K562 (cell line): ENCODE results near the gene RPLP2. TPM values are rescaled to one million over a fixed set of nuclear protein-coding genes. Genes with fewer than 3 reads are reported as not detected.

ENCODE experiments used
- BDP1 ChIP-seq: IDR thresholded peaks from 3 replicates; pipeline ENCODE4 v1.6.1; 2011; ENCODE audit not compliant: insufficient read length, insufficient read depth
- HDAC1 ChIP-seq, 2 experiments: fragments of 450-650 bp; IDR thresholded peaks; 2 replicates each; pipeline ENCODE4 v1.6.1; 2016 to 2017; ENCODE audit warnings: inconsistent platforms in 1 of 2, mild to moderate bottlenecking in 1 of 2, moderate library complexity in 1 of 2
- HMGN3 ChIP-seq: IDR thresholded peaks from 2 replicates; pipeline ENCODE4 v1.6.1; 2011; ENCODE audit warnings: borderline replicate concordance, low read depth, mild to moderate bottlenecking, mixed read lengths, low read length; ENCODE audit not compliant: insufficient read length; ENCODE audit errors: extremely low read depth
- MCM2 ChIP-seq: fragments of 450-650 bp; IDR thresholded peaks from 2 replicates; pipeline ENCODE4 v1.6.1; 2017; ENCODE audit warnings: low read depth, mild to moderate bottlenecking
- NBN ChIP-seq: fragments of 450-650 bp; IDR thresholded peaks from 2 replicates; pipeline ENCODE4 v1.6.1; 2016; ENCODE audit warnings: low read depth, mild to moderate bottlenecking
- SAFB2 ChIP-seq: fragments of 200-400 bp; formaldehyde crosslinking; IDR thresholded peaks from 2 replicates; pipeline ENCODE4 v1.6.1; 2018; ENCODE audit warnings: borderline replicate concordance, low read length, low read depth, moderate library complexity; ENCODE audit not compliant: severe bottlenecking
- SMARCA5 ChIP-seq: fragments of 450-650 bp; IDR thresholded peaks from 2 replicates; pipeline ENCODE4 v1.6.1; 2016
- SRSF1 ChIP-seq: fragments of 200-400 bp; formaldehyde crosslinking; IDR thresholded peaks from 2 replicates; pipeline ENCODE4 v1.6.1; 2017; ENCODE audit warnings: mild to moderate bottlenecking, low read depth, low read length, moderate library complexity
- SUPT5H ChIP-seq: fragments of 450-650 bp; IDR thresholded peaks from 2 replicates; pipeline ENCODE4 v1.6.1; 2016
- ZNF699 ChIP-seq: fragments of 250-450 bp; sonication (Bioruptor Pico); IDR thresholded peaks from 2 replicates; pipeline ENCODE4 v1.8.0; 2021; ENCODE audit warnings: mild to moderate bottlenecking, moderate library complexity; ENCODE audit not compliant: insufficient replicate concordance
- polyA plus RNA-seq, 8 experiments: library from polyadenylated mRNA; depleted of rRNA in 4 of 8; stranded (reverse) in 5 of 8; unstranded in 3 of 8; fragments of >200 nt; fragmentation: Nextera tagmentation in 2 of 8; fragmentation: Illumina TruSeq in 1 of 8; extraction: Ambion mirVana in 2 of 8; extraction: Trizol in 1 of 8; gene quantifications; 2 replicates each; pipeline versions ENCODE4 v1.2.1 to v1.2.3, GENCODE V29; 2011 to 2014; ENCODE audit warnings: inconsistent platforms in 1 of 8, missing spikeins in 1 of 8
- total RNA-seq, 7 experiments: library from RNA; depleted of rRNA in 6 of 7; stranded (reverse); fragments of >200 nt in 6 of 7; fragmentation: Illumina TruSeq in 2 of 7; extraction: Trizol in 2 of 7; gene quantifications; 2 replicates each; pipeline versions ENCODE4 v1.2.1 to v1.2.3, GENCODE V29; 2011 to 2021; ENCODE audit warnings: low replicate concordance in 1 of 7
- TF ChIP-seq, protein P1 (sequence below): fragments of 450-650 bp; IDR thresholded peaks from 2 replicates; pipeline ENCODE4 v1.6.1; 2016; ENCODE audit warnings: borderline replicate concordance
- TF ChIP-seq, protein P2 (sequence below), 2 experiments: IDR thresholded peaks; 2 replicates each; pipeline ENCODE4 v1.6.1; 2011; ENCODE audit warnings: borderline replicate concordance in 1 of 2, control low read depth in 1 of 2, low read depth in 1 of 2, low read length in 1 of 2, mild to moderate bottlenecking in 1 of 2, mixed read lengths in 1 of 2, moderate library complexity in 1 of 2; ENCODE audit not compliant: insufficient read depth in 1 of 2, insufficient read length in 1 of 2, poor library complexity in 1 of 2, severe bottlenecking in 1 of 2; ENCODE audit errors: extremely low read depth in 1 of 2
- TF ChIP-seq, protein P3 (sequence below): sonication (generic); formaldehyde crosslinking; IDR thresholded peaks from 2 replicates; pipeline ENCODE4 v1.9.0; 2022; ENCODE audit warnings: mild to moderate bottlenecking, missing genetic modification reagents
- TF ChIP-seq, protein P4 (sequence below): fragments of 250-450 bp; sonication (Bioruptor Pico); IDR thresholded peaks from 2 replicates; pipeline ENCODE4 v1.8.0; 2021; ENCODE audit warnings: moderate library complexity, mild to moderate bottlenecking, inconsistent platforms
- TF ChIP-seq, protein P5 (sequence below): sonication (generic); formaldehyde crosslinking; IDR thresholded peaks from 2 replicates; pipeline ENCODE4 v1.9.0; 2022; ENCODE audit warnings: mild to moderate bottlenecking, missing genetic modification reagents

RPLP2 gene
- total and polyA plus RNA-seq, 9 of the 15 experiments (the other 6 are each of a cell fraction or from before 2014, with no cell fraction given), result 528 to 3,807 (median 1,633) TPM

DNA sequence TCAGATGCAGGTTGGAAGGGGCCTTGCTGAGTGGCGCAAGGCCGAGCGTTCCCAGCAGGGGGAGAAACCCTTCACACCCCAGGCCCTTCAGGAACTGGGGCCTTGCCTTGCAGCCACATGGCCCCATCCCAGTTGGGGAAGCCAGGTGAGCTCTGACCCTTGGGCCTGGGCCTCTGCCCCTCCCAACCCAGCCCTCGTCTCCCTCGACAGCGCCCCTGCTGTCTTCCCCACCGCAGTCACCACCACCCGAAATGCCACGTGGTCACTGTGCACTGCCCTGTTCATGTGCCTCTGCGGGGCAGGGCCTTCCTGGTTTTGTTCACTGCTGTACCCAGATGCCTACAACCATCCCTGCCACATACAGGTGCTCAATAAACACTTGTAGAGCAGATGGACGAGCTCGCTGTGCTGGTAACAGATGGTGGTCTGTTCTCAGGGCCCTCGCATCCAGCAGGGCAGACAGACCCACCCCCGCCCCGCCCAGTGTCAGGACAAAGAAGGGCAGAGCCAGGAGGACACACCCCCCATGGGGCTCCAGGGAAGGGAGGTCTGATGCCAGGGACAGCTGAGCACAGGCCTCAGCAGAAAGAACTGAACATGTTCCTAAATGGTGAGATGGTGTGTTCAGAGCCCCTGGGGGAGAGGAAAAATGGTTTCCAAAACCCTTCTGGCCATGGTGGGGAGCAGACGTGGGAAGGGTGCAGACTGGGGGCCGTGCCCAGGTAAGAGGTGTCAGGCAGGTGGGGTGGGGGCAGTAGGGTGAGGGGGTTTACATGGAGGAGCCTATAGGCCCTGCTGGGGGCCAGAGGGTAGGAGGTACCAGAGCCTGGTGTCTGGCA is 28.9 kb downstream of the RPLP2 start (continued):
- no peak for TF ChIP-seq MCM2
- no peak for TF ChIP-seq ZNF699 (CRISPR knock-in tag)
- TF ChIP-seq, protein P1, sequence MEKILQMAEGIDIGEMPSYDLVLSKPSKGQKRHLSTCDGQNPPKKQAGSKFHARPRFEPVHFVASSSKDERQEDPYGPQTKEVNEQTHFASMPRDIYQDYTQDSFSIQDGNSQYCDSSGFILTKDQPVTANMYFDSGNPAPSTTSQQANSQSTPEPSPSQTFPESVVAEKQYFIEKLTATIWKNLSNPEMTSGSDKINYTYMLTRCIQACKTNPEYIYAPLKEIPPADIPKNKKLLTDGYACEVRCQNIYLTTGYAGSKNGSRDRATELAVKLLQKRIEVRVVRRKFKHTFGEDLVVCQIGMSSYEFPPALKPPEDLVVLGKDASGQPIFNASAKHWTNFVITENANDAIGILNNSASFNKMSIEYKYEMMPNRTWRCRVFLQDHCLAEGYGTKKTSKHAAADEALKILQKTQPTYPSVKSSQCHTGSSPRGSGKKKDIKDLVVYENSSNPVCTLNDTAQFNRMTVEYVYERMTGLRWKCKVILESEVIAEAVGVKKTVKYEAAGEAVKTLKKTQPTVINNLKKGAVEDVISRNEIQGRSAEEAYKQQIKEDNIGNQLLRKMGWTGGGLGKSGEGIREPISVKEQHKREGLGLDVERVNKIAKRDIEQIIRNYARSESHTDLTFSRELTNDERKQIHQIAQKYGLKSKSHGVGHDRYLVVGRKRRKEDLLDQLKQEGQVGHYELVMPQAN, result peak; percentile 62
- TF ChIP-seq, protein P2, sequence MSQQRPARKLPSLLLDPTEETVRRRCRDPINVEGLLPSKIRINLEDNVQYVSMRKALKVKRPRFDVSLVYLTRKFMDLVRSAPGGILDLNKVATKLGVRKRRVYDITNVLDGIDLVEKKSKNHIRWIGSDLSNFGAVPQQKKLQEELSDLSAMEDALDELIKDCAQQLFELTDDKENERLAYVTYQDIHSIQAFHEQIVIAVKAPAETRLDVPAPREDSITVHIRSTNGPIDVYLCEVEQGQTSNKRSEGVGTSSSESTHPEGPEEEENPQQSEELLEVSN (IDR thresholded peaks at IDR 0.05; ENCODE audit: borderline replicate concordance in 1 of 2, extremely low read depth in 1 of 2, insufficient read depth in 1 of 2, insufficient read length in 1 of 2, low read depth in 1 of 2, low read length in 1 of 2, poor library complexity in 1 of 2, severe bottlenecking in 1 of 2), result peak; percentile 63 to 87
- no peak for TF ChIP-seq NBN
- peak in 1 of 2 experiments; percentile 63; a peak in 2 of 4 replicates for TF ChIP-seq HDAC1 (IDR thresholded peaks at IDR 0.05)
- TF ChIP-seq, protein P3, sequence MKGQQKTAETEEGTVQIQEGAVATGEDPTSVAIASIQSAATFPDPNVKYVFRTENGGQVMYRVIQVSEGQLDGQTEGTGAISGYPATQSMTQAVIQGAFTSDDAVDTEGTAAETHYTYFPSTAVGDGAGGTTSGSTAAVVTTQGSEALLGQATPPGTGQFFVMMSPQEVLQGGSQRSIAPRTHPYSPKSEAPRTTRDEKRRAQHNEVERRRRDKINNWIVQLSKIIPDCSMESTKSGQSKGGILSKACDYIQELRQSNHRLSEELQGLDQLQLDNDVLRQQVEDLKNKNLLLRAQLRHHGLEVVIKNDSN (CRISPR knock-in tag), result peak; percentile 77
- peak; percentile 66 for TF ChIP-seq SUPT5H
- no peak for TF ChIP-seq SAFB2
- TF ChIP-seq HMGN3, result peak; percentile 27
- TF ChIP-seq, protein P4, sequence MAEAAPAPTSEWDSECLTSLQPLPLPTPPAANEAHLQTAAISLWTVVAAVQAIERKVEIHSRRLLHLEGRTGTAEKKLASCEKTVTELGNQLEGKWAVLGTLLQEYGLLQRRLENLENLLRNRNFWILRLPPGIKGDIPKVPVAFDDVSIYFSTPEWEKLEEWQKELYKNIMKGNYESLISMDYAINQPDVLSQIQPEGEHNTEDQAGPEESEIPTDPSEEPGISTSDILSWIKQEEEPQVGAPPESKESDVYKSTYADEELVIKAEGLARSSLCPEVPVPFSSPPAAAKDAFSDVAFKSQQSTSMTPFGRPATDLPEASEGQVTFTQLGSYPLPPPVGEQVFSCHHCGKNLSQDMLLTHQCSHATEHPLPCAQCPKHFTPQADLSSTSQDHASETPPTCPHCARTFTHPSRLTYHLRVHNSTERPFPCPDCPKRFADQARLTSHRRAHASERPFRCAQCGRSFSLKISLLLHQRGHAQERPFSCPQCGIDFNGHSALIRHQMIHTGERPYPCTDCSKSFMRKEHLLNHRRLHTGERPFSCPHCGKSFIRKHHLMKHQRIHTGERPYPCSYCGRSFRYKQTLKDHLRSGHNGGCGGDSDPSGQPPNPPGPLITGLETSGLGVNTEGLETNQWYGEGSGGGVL (CRISPR knock-in tag), result no peak
- TF ChIP-seq BDP1, result no peak
- TF ChIP-seq, protein P5, sequence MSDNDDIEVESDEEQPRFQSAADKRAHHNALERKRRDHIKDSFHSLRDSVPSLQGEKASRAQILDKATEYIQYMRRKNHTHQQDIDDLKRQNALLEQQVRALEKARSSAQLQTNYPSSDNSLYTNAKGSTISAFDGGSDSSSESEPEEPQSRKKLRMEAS (CRISPR knock-in tag), result peak; percentile 95
- TF ChIP-seq SMARCA5, result no peak
- TF ChIP-seq SRSF1, result no peak
